Calu3 (cell line): Measurements from ENCODE around the gene LLGL2. TPM values are rescaled to one million over a fixed set of nuclear protein-coding genes. Genes with fewer than 3 reads are reported as not detected.

Experiments used
- BruUV-seq: library from RNA; stranded (reverse); fragments of 400-500 nt; replicated peaks from 2 replicates; lab custom pipeline; 2021; lab: Mats Ljungman, UMichigan
- CTCF ChIA-PET: fragments of 300-600 bp; sonication (Branson Sonifier 250); formaldehyde crosslinking; loops from one replicate; lab custom pipeline; 2022; ENCODE audit warnings: antibody characterized with exemption; lab: Charles Lee
- DNase-seq: peaks from one replicate; pipeline ENCODE4 v3.0.0; 2022
- H3K27ac Mint-ChIP-seq: one replicate; pipeline ENCODE4 v1.8.0; 2022; ENCODE audit warnings: mixed read lengths; ENCODE audit not compliant: unreplicated experiment
- H3K27me3 Mint-ChIP-seq: one replicate; pipeline ENCODE4 v1.8.0; 2022; ENCODE audit warnings: mixed read lengths; ENCODE audit not compliant: unreplicated experiment
- H3K36me3 Mint-ChIP-seq: one replicate; pipeline ENCODE4 v1.8.0; 2022; ENCODE audit warnings: mild to moderate bottlenecking, moderate library complexity, mixed read lengths; ENCODE audit not compliant: insufficient read depth, unreplicated experiment
- H3K4me1 Mint-ChIP-seq: one replicate; pipeline ENCODE4 v1.8.0; 2022; ENCODE audit warnings: mild to moderate bottlenecking, low read depth, mixed read lengths; ENCODE audit not compliant: unreplicated experiment
- H3K4me3 Mint-ChIP-seq: one replicate; pipeline ENCODE4 v1.8.0; 2022; ENCODE audit warnings: mild to moderate bottlenecking, low read depth, moderate library complexity, mixed read lengths; ENCODE audit not compliant: unreplicated experiment
- H3K9me3 Mint-ChIP-seq: one replicate; pipeline ENCODE4 v1.8.0; 2022; ENCODE audit warnings: low read depth, mixed read lengths; ENCODE audit not compliant: unreplicated experiment
- intact Hi-C: fragments of 100-400 bp; cut with micrococcal nuclease; formaldehyde crosslinking; loops from one replicate; pipeline ENCODE4 v1.10.0; 2022; ENCODE audit not compliant: unreplicated experiment
- total RNA-seq: library from RNA; stranded (reverse); gene quantifications from 2 replicates; pipeline ENCODE4 v1.2.3, GENCODE V29; 2022
- TF ChIP-seq, protein P1 (sequence below): fragments of 200-600 bp; IDR thresholded peaks from one replicate; pipeline ENCODE4 v1.8.0; 2022; ENCODE audit warnings: antibody characterized with exemption; ENCODE audit not compliant: unreplicated experiment

LLGL2 gene
- total RNA-seq, 1 experiment from 2014 or later: 208 TPM

DNA sequence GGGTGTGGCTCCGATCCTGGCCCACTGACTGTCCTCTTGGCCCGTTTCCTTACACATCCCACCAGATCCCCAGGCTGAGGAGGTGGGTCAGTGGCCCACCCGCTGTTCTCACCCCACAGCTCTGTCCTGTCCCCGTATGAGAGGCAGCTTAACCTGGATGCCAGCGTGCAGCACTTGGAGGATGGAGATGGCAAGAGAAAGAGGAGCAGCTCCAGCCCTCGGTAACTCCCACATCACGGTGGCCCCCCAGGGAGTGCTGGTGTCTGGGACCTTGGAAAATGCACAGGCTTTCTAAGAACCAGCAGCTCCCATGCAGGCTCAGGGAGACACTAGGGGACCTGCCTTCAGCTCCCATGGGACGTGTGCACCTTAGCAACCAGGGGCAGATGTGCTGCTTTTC, 4.2 kb upstream of the LLGL2 start:
- no peaks in the 10 kb centered on the region for H3K9me3 Mint-ChIP-seq
- DNase-seq: no peak
- CTCF ChIA-PET: no interaction called here
- peaks cover 14% of the 10 kb centered on the region for H3K4me1 Mint-ChIP-seq
- H3K4me3 Mint-ChIP-seq: no peak overlapping the region
- BruUV-seq: no TSS peak
- H3K27ac Mint-ChIP-seq: no peak overlapping the region
- no peaks in the 10 kb centered on the region for H3K27me3 Mint-ChIP-seq
- peaks cover 47% of the 10 kb centered on the region for H3K36me3 Mint-ChIP-seq
- intact Hi-C loops: no loop called here
- TF ChIP-seq, protein P1, sequence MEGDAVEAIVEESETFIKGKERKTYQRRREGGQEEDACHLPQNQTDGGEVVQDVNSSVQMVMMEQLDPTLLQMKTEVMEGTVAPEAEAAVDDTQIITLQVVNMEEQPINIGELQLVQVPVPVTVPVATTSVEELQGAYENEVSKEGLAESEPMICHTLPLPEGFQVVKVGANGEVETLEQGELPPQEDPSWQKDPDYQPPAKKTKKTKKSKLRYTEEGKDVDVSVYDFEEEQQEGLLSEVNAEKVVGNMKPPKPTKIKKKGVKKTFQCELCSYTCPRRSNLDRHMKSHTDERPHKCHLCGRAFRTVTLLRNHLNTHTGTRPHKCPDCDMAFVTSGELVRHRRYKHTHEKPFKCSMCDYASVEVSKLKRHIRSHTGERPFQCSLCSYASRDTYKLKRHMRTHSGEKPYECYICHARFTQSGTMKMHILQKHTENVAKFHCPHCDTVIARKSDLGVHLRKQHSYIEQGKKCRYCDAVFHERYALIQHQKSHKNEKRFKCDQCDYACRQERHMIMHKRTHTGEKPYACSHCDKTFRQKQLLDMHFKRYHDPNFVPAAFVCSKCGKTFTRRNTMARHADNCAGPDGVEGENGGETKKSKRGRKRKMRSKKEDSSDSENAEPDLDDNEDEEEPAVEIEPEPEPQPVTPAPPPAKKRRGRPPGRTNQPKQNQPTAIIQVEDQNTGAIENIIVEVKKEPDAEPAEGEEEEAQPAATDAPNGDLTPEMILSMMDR: no peak

DNA sequence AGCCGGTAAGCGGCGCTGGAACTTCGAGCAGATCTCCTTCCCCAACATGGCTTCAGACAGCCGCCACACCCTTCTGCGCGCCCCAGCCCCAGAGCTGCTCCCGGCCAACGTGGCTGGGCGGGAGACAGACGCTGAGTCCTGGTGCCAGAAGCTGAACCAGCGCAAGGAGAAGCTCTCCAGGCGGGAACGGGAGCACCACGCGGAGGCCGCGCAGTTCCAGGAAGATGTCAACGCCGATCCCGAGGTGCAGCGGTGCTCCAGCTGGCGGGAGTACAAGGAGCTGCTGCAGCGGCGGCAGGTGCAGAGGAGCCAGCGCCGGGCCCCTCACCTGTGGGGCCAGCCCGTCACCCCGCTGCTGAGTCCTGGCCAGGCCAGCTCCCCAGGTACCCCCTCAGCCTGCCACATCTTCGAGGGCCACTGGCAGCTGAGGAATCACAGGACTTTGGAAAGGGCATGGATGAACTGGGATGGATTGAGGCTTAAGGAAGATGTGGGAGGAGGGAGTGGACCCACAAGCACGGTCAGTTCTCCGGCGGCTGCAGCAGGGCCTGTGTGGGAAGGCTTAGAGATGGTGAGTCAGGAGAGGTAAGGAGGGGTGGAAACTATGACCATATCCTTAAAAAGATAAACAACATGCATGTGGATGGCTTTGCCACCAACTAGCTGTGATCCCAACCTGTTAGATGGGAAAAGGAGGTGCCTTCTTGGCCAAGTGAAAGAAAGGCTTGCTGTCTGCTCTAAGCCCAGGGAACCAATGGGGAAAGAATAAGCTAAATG, 3.4 kb upstream of the LLGL2 start:
- TF ChIP-seq, protein P1: no peak
- CTCF ChIA-PET: no interaction called here
- intact Hi-C loops: no loop called here
- H3K27ac Mint-ChIP-seq: no peak overlapping the region
- peaks cover 13% of the 10 kb centered on the region for H3K4me1 Mint-ChIP-seq
- H3K27me3 Mint-ChIP-seq: no peaks in the 10 kb centered on the region
- H3K9me3 Mint-ChIP-seq: no peaks in the 10 kb centered on the region
- no peak for DNase-seq
- H3K4me3 Mint-ChIP-seq: no peak overlapping the region
- no TSS peak for BruUV-seq
- peaks cover 47% of the 10 kb centered on the region for H3K36me3 Mint-ChIP-seq

DNA sequence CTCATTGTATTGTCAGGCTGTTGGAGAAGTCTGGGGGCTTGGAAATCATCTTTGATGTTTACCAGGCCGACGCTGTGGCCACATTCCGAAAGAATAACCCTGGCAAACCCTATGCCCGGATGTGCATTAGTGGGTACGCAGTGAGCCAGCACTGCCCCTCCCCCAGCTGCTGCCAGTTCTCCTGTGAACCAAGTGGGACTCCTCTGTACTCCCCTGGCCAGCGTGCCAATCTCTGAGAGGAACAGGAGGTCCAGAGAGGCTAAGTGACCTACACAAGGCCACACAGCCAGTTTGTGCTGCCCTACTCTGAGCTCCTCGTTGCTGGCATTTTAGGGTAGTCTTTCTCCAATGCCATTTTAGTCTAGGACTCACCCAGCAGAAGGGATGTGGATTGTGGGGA, 1.9 kb upstream of the LLGL2 start:
- Mint-ChIP-seq H3K36me3 (peaks cover 41% of the 10 kb centered on the region), H3K27ac (no peak overlapping the region), H3K4me1 (no peaks in the 10 kb centered on the region), H3K4me3 (no peak overlapping the region), H3K27me3 (no peaks in the 10 kb centered on the region), H3K9me3 (no peaks in the 10 kb centered on the region)
- TF ChIP-seq, protein P1: no peak
- CTCF ChIA-PET: interaction anchor here (3.6 kb wide), 1 partner anchor 7 kb away, joined by 23 read pairs; the partner anchor contains the start of gene TSEN54
- no peak for DNase-seq
- BruUV-seq: no TSS peak
- intact Hi-C loops: no loop called here

DNA sequence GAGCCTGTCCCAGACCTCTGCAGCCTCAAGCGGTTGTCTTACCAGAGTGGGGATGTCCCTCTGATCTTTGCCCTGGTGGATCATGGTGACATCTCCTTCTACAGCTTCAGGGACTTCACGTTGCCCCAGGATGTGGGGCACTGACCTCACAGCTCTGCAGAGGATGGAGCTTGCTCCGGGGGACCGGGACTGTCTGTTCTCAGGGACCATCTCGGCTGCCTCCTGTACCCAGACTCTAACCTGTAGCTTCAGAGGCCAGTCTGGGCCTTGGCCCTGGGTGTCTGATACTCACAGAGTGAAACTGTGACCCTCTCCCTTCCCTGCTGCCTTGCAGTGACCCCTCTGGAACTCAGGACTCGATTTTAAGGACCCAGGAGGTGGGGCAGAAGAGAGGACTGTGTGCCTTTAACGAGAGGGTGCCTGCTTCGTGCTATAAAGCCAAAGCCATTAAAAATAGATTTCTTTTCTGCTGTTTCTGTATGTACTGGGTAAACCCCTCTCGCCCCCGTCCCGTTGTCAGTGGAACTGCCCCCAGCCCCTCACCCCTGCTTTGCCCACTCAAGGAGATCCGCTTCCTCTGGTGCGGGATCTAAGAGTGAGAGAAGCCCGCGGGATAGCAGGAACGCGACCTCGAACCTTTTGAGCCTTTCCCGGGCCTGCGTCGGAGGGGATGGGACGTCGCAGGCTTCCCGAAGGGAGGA, 1.1 kb upstream of the LLGL2 start:
- peak overlapping the region; percentile 94 for H3K4me3 Mint-ChIP-seq
- BruUV-seq: TSS peak; percentile 60
- intact Hi-C loops: no loop called here
- CTCF ChIA-PET: interaction anchor here (0.6 to 3.6 kb wide), 10 partner anchors 8 to 1191 kb away, joined by 3 to 23 read pairs (median 4); partner anchors contain the start of gene TSEN54
- no peaks in the 10 kb centered on the region for H3K4me1 Mint-ChIP-seq
- no peaks in the 10 kb centered on the region for H3K9me3 Mint-ChIP-seq
- DNase-seq: no peak
- peaks cover 42% of the 10 kb centered on the region for H3K36me3 Mint-ChIP-seq
- TF ChIP-seq, protein P1: no peak
- no peak overlapping the region for H3K27ac Mint-ChIP-seq
- H3K27me3 Mint-ChIP-seq: no peaks in the 10 kb centered on the region
